ENCODE measurements around the gene BCORL1. TPM values are rescaled to one million over a fixed set of nuclear protein-coding genes. Genes with fewer than 3 reads are reported as not detected.

The BCORL1 gene
- total and polyA plus RNA-seq, 2 of the 8 experiments (the other 6 are each of a cell fraction or from before 2014, with no cell fraction given) = 1.4 to 6.2 TPM

GRCh38 chrX:130020661-130021324 is 38.4 kb downstream of the BCORL1 start:
- no peak overlapping the region for H4K5ac ChIP-seq (ENCODE audit: insufficient read length, low read depth, low read length)
- no peaks in the 10 kb centered on the region for H3K23me2 ChIP-seq (ENCODE audit: low read depth, low read length)
- no peak overlapping the region for H3K14ac ChIP-seq (ENCODE audit: insufficient read length)
- H4K91ac ChIP-seq (replicated peaks; ENCODE audit: insufficient read length, low read length) = no peak overlapping the region
- H2BK120ac ChIP-seq (replicated peaks; ENCODE audit: low read depth, low read length) = no peak overlapping the region
- POLR2A ChIA-PET (ENCODE audit: partially characterized antibody) = no interaction called here
- H2AFZ ChIP-seq (ENCODE audit: low read length) = no peak overlapping the region
- FAIRE-seq (no peak), DNase-seq (ENCODE audit: low read depth in 1 of 2, low spot score in 2 of 2) (no peak)
- no peak overlapping the region for H3K9ac ChIP-seq (replicated peaks in 1 of 4; ENCODE audit: extremely low read depth in 1 of 4, low read depth in 3 of 4, low read length in 3 of 4)
- peaks cover 0 to 5% (median 1%) of the 10 kb centered on the region in 4 experiments; a peak in 3 of 7 replicates for H3K4me1 ChIP-seq (replicated peaks in 1 of 4; ENCODE audit: control insufficient read depth in 3 of 4, insufficient read depth in 4 of 4, low read length in 3 of 4)
- H3K23ac ChIP-seq (ENCODE audit: insufficient read length) = no peak overlapping the region
- CTCF ChIA-PET (ENCODE audit: partially characterized antibody) = no interaction called here
- H3K4me2 ChIP-seq (ENCODE audit: insufficient read depth in 1 of 2, low read depth in 2 of 2, low read length in 2 of 2) = no peak overlapping the region
- H3K27me3 ChIP-seq (replicated peaks in 1 of 4; ENCODE audit: control insufficient read depth in 3 of 4, extremely low read depth in 1 of 4, insufficient read depth in 3 of 4, low read length in 3 of 4) = no peaks in the 10 kb centered on the region
- H3K79me2 ChIP-seq (ENCODE audit: control insufficient read depth in 1 of 2, insufficient read depth in 2 of 2, low read length in 2 of 2) = no peaks in the 10 kb centered on the region
- no peak overlapping the region for H3K27ac ChIP-seq (ENCODE audit: low read depth, low read length)
- no peak overlapping the region for H3K4me3 ChIP-seq (ENCODE audit: extremely low read depth in 1 of 4, insufficient read depth in 2 of 4, low read depth in 3 of 4, low read length in 4 of 4)
- no peak overlapping the region for H3K4ac ChIP-seq (replicated peaks; ENCODE audit: insufficient read length, low read depth, low read length)
- no peak overlapping the region for H4K8ac ChIP-seq (ENCODE audit: extremely low read depth, insufficient read depth, low read length)
- H2AK5ac ChIP-seq (ENCODE audit: low read depth, low read length) = no peak overlapping the region
- no peak overlapping the region for H3K18ac ChIP-seq (ENCODE audit: extremely low read depth, low read length)
- H3K9me3 ChIP-seq (ENCODE audit: insufficient read depth in 2 of 2, low read depth in 1 of 2, low read length in 1 of 2) = no peaks in the 10 kb centered on the region
- H2BK12ac ChIP-seq (ENCODE audit: low read depth, low read length) = no peak overlapping the region
- H3K56ac ChIP-seq (replicated peaks; ENCODE audit: insufficient read length, low read depth, low read length) = no peak overlapping the region
- 75% methylated on average over 6 of the region's 15 CpGs; no CpG with 5 or more reads in 1 of the 2 experiments for WGBS, 2 experiments (ENCODE audit: extremely low coverage in 1 of 2, insufficient coverage in 1 of 2, insufficient read length in 1 of 2, insufficient replicate concordance in 2 of 2, low coverage in 1 of 2, low lambda C conversion rate in 2 of 2, missing lambda C conversion rate in 1 of 2)
- no peak overlapping the region for H2BK15ac ChIP-seq (ENCODE audit: low read length)
- peaks cover 0 to 3% (median 0%) of the 10 kb centered on the region in 4 experiments; a peak in 2 of 8 replicates for H3K36me3 ChIP-seq (ENCODE audit: control insufficient read depth in 2 of 4, insufficient read depth in 4 of 4, low read length in 3 of 4)
- peaks cover 0 to 2% of the 10 kb centered on the region in 2 experiments for H4K20me1 ChIP-seq (replicated peaks in 1 of 2; ENCODE audit: control insufficient read depth in 1 of 2, insufficient read depth in 2 of 2, low read length in 2 of 2)
- H2BK20ac ChIP-seq (ENCODE audit: low read length) = no peak overlapping the region
- H2BK5ac ChIP-seq (ENCODE audit: low read depth, low read length) = no peak overlapping the region
- H3K79me1 ChIP-seq (ENCODE audit: low read depth, low read length) = no peaks in the 10 kb centered on the region
- TF ChIP-seq TAF1 (IDR thresholded peaks at IDR 0.05; ENCODE audit: low read depth, low read length) = no peak
- TF ChIP-seq KDM4A (IDR thresholded peaks at IDR 0.05; ENCODE audit: low read depth, low read length, severe bottlenecking) = no peak
- TF ChIP-seq BRCA1 (IDR thresholded peaks at IDR 0.05; ENCODE audit: low read depth, low read length) = no peak
- no peak for TF ChIP-seq MAFK (IDR thresholded peaks at IDR 0.05; ENCODE audit: low read depth, low read length)
- no peak for TF ChIP-seq NRF1 (IDR thresholded peaks at IDR 0.05; ENCODE audit: low read depth, low read length)
- no peak for TF ChIP-seq SIN3A (conservative IDR thresholded peaks at IDR 0.05 in 1 of 2, IDR thresholded peaks at IDR 0.05 in 1 of 2; ENCODE audit: low read depth in 1 of 2, low read length in 2 of 2)
- TF ChIP-seq BCL11A (IDR thresholded peaks at IDR 0.05; ENCODE audit: low read depth in 2 of 2, low read length in 2 of 2) = no peak
- TF ChIP-seq GTF2F1 (IDR thresholded peaks at IDR 0.05; ENCODE audit: borderline replicate concordance, low read depth, low read length) = no peak
- no peak for TF ChIP-seq NANOG (IDR thresholded peaks at IDR 0.05; ENCODE audit: insufficient read depth, low read depth, low read length, poor library complexity, severe bottlenecking)
- no peak for TF ChIP-seq HDAC6 (IDR thresholded peaks at IDR 0.05; ENCODE audit: low read depth, low read length)
- TF ChIP-seq RBBP5 (IDR thresholded peaks at IDR 0.05; ENCODE audit: borderline replicate concordance, low read depth, low read length) = no peak
- TF ChIP-seq TAF7 (optimal IDR thresholded peaks at IDR 0.05; ENCODE audit: borderline replicate concordance, low read depth, low read length) = no peak
- no peak for TF ChIP-seq CBX5 (IDR thresholded peaks at IDR 0.05; ENCODE audit: low read depth, low read length)
- no peak for TF ChIP-seq POLR2A (IDR thresholded peaks at IDR 0.05; ENCODE audit: control extremely low read depth in 1 of 2, low read depth in 2 of 2, low read length in 2 of 2)
